ENCODE measurements around the gene UGGT2. TPM values are rescaled to one million over a fixed set of nuclear protein-coding genes. Genes with fewer than 3 reads are reported as not detected.

UGGT2 gene
- total RNA-seq, 1 experiment from 2014 or later: 41.2 TPM

Other genes starting within 250 kb of the UGGT2 start
- 1.6 and 1.7 TPM in 2 replicates for gene HS6ST3, start 36.7 kb upstream of the UGGT2 start, total RNA-seq (2014; rRNA removed; shearing (Covaris generic))

All from Daoy (cell line).